Measurements from ENCODE around the gene MS4A7. TPM values are rescaled to one million over a fixed set of nuclear protein-coding genes. Genes with fewer than 3 reads are reported as not detected.

The MS4A7 gene
- total RNA-seq, 1 experiment from 2014 or later: not detected

- no peak for DNase-seq (ENCODE audit: extremely low read depth, low read depth)
Observed at GRCh38 chr11:60370252-60370810, 8.0 kb upstream of the MS4A7 start.

- no peak for DNase-seq (ENCODE audit: extremely low read depth, low read depth)
Observed at GRCh38 chr11:60370811-60371298, 7.5 kb upstream of the MS4A7 start.

- no peak for DNase-seq (ENCODE audit: extremely low read depth, low read depth)
Observed at GRCh38 chr11:60371386-60371785, 6.9 kb upstream of the MS4A7 start.

DNA sequence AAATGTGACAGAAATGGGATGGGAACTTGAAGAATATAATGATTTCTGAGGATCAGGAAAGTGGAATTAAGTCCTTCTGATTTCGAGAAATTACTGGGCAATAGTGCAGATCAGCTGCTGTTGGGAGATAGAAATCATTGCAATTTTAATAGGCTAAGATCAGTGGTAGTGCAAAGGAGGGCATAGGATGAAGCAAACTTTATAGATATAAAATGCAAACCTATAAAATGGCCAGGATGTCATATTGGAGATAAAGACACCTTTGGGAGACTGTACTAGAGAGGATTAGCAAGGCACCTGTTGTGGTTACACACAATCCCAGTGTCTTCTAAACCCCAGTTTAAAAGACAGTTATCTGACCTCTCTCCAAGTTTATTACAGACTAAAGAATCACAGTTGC is 6.5 kb upstream of the MS4A7 start:
- no peak for DNase-seq (ENCODE audit: extremely low read depth, low read depth)

DNA sequence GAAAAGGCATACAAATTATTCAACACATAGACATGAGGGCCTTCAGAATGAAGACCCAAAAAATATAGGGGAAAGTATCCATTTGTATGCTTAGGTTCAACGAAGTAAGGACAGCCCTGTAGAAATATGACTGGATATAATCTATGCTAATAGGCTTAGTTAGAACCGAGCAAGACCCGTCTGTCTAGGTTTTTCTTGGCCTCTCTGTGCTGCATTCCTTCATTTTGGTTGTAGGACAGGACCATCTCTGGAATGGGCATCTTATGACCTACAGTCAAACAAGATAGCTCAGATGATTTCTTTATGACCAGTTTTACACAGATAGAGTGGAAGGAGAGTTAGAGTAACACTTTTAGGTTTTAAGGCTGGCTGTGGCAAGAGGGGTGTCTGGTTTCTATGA is 5.6 kb upstream of the MS4A7 start:
- no peak for DNase-seq (ENCODE audit: extremely low read depth, low read depth)

DNA sequence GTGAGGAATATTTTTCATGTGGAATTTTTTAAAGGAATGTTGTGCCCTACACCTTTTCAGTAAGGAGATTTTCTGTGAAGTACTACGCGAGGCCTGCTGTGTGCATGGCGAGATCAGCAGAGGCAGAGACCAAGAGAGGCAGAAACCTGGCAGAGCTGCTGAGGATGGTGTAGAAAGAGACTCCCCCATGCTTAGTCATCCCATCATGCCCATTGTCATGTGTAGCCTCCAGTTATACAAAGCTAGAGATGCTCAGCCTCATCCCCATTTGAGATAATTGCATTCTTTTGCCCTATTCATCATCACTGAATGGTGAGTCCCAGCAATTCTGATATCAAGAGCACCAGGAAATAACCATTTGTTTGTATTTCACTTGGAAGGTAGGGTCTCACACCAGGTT is 3.0 kb upstream of the MS4A7 start:
- no peak for DNase-seq (ENCODE audit: extremely low read depth, low read depth)

GRCh38 chr11:60376601-60377000 is 1.7 kb upstream of the MS4A7 start:
- no peak for DNase-seq (ENCODE audit: extremely low read depth, low read depth)

- no peak for DNase-seq (ENCODE audit: extremely low read depth, low read depth)
Observed at GRCh38 chr11:60377401-60378136, 763 bp upstream of the MS4A7 start.

- no peak for DNase-seq (ENCODE audit: extremely low read depth, low read depth)
Observed at GRCh38 chr11:60389279-60389910, 11.1 kb downstream of the MS4A7 start.

GRCh38 chr11:60390419-60390818 is 12.1 kb downstream of the MS4A7 start:
- DNase-seq (ENCODE audit: extremely low read depth, low read depth): no peak

GRCh38 chr11:60392361-60392760 is 14.0 kb downstream of the MS4A7 start:
- no peak for DNase-seq (ENCODE audit: extremely low read depth, low read depth)

DNA sequence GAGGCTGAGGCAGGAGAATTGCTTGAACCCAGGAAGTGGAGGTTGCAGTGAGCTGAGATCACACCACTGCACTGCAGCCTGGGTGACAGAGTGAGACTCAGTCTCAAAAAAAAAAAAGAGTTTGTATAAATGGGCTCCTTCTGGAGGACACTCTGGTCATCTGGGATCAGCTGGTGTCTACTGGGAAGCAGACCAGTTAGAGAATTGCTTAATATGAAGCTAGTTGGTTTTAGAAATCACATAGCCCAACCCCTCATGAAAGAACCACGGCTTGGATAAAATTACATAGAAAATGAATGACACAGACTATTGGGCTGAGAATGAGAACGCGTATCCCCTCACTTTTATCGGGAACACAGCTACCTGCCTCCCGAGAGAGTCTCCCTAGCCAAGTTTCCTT is 14.7 kb downstream of the MS4A7 start:
- no peak for DNase-seq (ENCODE audit: extremely low read depth, low read depth)

DNA sequence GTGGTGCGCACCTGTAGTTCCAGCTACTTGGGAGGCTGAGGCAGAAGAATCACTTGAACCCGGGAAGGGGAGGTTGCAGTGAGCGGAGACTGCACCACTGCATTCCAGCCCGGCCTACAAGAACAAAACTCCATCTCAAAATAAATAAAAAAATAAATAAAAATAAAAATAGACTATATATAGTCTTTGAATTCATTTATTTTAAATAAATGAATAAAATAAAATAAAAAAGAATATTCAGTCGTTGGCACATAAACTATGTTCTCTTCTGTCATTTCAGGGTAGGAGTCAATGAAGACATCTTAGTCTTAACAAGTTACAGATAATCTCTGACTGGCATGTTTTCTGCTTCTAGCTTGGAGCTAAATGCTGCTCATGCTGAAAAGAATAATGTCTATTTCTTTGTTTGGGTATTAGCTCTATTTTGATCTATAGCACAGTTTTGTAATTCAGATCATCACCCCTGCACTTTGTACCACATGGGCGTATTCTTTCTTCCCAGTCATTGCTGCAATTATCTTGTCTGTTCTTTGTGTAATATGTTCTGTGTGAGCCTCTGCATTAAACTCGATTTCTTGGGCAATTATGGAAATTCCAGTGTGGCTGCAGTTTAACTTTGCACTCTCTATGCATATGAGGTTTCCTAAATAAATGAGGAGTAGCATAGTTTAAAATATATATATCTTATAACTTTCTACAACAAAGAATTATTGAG is 16.5 kb downstream of the MS4A7 start:
- no peak for DNase-seq (ENCODE audit: extremely low read depth, low read depth)

DNA sequence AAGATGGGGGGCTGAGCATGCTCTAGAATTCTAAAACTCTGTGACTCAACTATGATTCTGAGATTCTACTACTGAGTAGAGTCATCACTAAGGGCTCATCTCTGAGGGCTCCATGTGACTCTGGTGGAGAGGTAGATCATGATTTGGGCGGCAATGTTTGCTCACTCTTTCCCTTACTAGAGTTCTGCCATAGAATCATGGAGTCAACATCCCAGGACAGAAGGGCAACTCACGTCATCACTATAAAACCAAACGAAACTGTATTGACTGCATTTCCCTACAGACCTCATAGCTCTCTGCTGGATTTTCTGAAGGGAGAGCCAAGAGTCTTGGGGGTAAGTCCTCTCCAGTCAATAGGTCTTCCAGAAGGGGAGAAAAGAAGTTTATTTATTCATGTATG is 18.1 kb downstream of the MS4A7 start, which contains the start of gene MS4A14:
Gene MS4A14 (plus strand): TSS at position 78 of the 400 bp plus-strand sequence. CDS start 120 bp downstream, at position 198.
- DNase-seq (ENCODE audit: extremely low read depth, low read depth): no peak

- DNase-seq (ENCODE audit: extremely low read depth, low read depth): no peak
Observed at GRCh38 chr11:60396799-60397198, 18.5 kb downstream of the MS4A7 start.

DNA sequence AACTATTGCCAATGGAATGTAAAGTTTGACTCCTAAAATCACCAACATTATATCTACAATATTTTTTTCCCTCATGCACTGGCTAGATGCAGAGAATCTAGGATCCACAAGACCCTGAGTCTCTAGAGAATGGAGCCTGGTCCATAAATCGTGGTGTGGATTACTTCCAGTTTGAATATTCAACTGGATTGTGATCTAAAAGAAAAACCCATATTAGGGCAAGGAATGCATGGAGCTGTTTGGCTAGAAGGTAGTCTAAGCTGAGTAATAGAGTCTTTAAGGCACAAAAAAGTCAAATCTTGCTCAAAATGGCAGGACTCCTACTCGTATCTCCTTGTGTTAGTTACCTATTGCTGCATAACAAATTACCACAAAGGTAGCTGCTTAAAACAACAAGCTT is 41.7 kb downstream of the MS4A7 start:
- DNase-seq (ENCODE audit: extremely low read depth, low read depth): no peak

DNA sequence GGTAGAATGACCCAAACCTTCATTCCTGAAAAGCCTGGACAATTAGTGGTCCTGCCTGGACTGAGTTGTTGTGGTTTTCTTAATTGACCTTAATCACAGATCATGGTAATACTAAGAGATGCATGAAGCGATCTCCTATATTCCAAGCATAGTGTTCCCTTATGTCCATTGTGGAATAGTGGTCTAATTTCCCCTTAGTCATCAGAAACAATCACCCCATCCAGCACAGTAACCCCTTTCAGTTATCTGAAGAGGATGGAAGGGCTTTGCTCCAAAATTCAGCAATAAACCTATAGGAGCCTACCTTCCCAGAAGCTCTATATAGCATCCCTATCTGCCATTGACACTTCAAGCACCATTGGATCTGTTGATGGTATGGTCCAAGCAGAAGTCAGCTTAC is 44.3 kb downstream of the MS4A7 start:
- DNase-seq (ENCODE audit: extremely low read depth, low read depth): no peak

DNA sequence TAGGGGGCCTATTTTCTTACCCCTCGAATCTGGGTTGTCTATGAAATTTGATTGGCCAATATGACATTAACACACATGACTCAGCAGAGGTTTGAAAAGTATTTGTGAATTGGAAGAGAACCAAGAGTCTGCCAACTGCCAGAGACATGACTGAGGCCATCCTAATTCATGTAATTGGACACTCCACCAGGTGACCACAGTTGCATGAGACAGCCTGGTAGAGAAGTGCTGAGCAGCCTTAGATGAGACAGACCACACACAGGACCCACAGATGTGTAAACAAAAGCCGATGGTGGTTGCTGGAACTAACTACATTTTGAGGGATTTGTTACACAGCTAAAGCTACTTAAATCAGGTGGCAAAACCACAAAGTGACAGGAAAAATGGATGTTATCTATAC is 50.2 kb downstream of the MS4A7 start:
- DNase-seq (ENCODE audit: extremely low read depth, low read depth): no peak

- no peak for DNase-seq (ENCODE audit: extremely low read depth, low read depth)
Observed at GRCh38 chr11:60429272-60429671, 50.9 kb downstream of the MS4A7 start, which contains the start of gene MS4A5. Gene MS4A5 (plus strand): TSS chr11:60429572. CDS start chr11:60429675, 103 bp downstream.

DNA sequence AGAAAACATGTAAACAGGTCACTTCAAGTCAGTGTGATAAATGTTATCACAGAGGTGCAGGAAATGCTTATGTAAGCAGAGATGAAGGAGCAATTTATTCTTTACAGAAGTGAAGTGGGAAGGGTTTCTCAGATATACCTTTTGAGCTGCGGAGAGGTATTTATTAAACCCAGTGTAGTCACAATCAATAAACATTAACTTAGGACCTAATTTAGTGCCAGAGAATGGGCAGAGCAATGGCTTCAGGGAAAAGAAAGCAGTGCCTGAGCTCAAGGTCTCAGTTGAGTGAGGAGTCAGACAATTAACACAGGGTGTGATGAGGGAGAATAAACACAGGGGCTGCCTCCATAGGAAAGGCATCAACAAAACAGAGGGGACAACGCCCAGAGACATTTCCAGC is 52.9 kb downstream of the MS4A7 start:
- no peak for DNase-seq (ENCODE audit: extremely low read depth, low read depth)

GRCh38 chr11:60433401-60433800 is 55.1 kb downstream of the MS4A7 start:
- DNase-seq (ENCODE audit: extremely low read depth, low read depth): no peak

All from NCI-H460 (cell line).